KBM-7 (cell line): ENCODE data around the gene HHAT.
"Not testable (repeated sequence)": the region's sequence is repeated elsewhere in the genome, so short reads cannot be mapped to it uniquely, and the experiment has no call there.

ENCODE experiments used
- DNase-seq: peaks from one replicate; pipeline ENCODE4 v3.0.0-alpha.2; 2015
- in situ Hi-C: fragments of 300-500 bp; cut with MboI; formaldehyde crosslinking; loops from 2 replicates; pipeline ENCODE4 v1.14.3; 2020; ENCODE audit warnings: low sequenced_read_pairs, low pct_unique_long_range_greater_than_20kb, mixed read lengths

The HHAT gene

DNA sequence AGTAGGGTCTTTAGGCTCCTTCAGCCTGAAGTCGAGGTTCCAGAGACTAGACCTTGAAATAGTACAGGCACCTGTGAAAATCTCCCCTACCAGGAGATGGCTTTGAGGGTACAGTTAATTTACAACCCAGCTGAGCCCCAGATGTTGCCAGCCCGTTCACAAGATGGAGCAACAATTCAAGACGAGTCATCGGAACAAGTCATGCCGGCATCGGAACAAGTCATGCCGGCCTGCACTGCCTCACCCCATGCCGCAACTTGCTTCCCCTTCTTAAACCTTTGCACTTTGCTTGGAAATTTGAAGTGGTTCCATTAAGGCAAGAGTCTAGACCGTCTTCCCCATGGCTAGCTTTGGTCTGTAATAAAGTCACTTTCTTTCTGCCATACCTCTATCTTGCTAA, 16.0 kb downstream of the HHAT start:
- in situ Hi-C loops: no loop called here
- no peak for DNase-seq

DNA sequence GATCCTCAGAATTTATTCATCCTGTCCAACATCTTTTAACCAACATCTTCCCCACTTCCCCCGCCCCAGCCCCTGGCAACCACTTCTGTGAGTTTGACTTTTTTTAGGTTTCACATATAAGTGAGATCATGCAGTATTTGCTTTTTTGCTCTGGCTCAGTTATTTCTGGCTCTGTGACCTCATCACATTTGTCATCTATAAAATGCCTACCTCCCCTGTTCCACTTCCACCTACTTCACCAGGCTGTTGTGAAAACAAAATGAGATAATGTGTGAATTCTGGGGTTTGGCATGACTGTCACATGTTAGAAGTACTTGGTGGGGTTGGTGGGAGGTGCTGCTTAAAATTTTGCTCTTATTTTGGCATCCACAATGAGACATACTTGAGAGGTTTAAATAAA, 18.4 kb downstream of the HHAT start:
- in situ Hi-C loops: no loop called here
- no peak for DNase-seq

DNA sequence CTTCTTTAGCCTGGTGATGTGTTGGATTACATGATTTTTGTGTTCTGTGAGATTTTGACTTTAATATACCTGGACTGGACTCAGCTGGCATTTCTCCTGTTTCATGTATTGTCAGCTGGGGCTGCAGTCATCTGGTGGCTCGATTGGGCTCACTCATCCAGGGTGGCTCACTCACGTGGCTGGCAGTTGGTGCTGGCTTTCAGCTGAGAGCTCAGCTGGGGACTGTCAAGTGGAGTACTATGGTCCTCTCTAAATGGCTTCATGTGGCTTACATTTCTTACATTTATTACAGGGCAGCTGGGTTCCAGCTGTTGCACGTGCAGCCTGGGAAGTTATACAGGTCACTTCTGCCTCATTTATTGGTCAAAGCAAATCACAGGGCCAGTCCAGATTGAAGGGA, 22.8 kb downstream of the HHAT start:
- in situ Hi-C loops: no loop called here
- DNase-seq: no peak

DNA sequence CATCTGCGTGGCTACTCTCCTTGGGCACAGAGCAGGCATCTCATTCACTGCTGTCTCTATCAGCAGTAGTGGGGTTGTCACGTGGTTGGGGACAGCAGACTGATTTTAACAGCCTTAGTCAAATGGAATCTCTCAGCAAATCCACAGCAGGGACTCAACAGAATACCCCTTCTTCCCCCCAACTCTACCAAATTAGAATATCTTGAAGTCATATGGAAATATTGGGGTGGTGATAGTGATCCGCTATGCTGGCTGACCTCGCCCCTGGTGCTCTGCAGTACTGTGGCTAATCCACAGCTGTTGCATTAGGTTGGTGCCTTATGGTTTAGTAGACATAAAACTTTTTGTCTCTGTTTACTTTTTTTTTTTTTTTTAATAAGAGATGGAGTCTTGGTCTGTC, 23.9 kb downstream of the HHAT start:
- no peak for DNase-seq
- in situ Hi-C loops: no loop called here

DNA sequence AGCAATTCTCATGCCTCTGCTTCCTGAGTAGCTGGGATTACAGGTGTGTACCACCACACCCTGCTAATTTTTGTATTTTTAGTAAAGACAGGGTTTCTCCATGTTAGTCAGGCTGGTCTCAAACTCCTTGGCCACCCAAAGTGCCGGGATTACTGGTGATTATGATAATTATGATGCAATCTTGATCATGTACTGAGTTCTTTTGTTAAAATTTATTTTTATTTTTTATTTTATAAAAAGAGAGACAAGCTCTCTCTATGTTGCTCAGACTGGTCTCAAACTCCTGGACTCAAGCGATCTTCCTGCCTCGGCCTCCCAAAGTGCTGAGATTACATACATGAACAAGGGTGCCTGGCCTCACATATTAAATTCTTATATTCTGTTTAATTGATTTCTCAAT, 25.6 kb downstream of the HHAT start:
- in situ Hi-C loops: not testable (repeated sequence)

DNA sequence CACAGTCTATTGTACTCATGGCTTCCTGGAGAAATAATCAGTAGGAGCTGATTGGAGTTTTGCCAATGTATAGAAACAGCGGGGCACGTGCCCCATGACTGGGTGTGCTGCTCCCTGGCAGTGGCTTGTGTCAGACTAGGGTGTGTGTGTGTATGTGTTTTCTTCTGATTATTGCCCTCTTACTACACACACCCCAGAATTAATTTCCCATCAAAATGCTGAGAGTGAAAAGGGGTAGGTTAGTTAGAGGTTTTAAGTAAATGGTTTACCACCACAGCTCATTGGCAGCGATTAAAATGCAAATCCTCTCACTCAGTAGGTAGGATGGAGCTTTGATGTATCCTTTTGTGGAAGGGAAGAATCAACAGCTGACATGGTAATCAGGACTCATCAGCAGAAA, 29.9 kb downstream of the HHAT start:
- DNase-seq: no peak

More for the DNA sequence above, 25.6 kb downstream of the HHAT start:
- DNase-seq: not testable (repeated sequence)

DNA sequence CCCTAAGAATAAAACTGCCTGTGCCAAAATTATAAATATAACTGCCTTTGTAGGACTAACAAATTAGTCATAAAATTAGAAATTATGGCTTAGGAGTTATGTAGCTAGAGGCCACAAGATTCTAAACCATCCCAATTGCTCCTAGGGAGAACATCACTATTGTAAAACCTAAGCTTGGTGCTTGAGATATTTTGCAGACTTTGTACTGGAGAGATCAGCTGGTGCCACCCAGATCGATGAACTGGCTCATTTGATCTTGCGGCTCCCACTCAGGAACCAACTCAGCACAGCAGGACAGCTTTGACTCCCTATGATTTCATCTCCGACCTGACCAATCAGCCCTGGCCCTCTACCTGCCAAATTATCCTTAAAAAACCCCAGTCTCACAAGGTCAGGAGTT, 30.6 kb downstream of the HHAT start:
- no peak for DNase-seq
- in situ Hi-C loops: no loop called here

More for the DNA sequence above, 29.9 kb downstream of the HHAT start:
- in situ Hi-C loops: no loop called here

DNA sequence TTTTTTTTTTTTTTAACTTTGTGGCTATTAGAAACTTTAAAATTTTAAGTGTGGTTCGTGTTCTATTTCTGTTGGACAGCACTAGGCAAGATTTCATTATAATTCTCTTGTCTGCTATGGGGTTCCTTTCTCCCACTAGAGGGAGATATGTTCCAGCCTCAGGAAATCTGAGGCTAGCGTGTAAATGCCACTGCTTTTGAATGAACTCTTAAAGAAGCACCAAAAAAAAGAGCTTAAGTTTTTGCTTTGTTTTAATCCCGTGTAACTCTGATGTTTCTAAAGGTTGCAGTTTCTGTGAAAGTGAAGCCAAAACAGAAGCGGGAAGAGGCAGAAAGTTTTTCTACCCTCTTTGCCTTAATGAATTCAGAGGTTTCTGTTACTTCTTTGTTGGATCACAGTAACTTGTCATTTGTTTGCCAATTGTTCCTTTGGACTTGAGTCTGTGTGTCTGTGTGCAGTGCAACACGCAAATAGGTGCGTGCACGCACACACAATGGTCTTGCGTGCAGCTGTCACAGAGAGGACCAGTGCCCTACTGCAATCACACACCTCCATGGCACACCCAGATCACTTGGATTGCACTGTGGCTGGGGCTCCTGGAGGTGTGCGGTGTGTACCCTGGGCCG, 32.3 kb downstream of the HHAT start:
- in situ Hi-C loops: no loop called here
- DNase-seq: peak; percentile 39

DNA sequence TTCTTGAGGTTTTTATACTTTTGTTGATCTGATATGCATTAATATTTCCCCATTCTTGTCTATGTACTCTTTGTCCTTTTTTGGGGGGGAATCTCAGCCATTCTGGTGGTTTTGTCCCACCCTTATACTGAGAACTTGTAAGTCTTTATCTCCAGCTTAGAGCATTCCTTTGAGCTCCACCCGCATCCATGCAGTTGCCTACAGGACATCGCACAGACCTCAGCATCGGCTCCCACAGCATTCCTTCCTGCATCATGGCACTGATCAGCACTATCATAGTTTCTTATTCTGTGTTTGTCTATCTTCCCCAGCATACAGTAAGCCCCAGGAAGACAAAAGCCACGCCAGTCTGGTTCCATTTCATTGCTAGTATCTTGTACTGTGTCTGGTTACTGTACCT, 33.0 kb downstream of the HHAT start:
- DNase-seq: no peak
- in situ Hi-C loops: no loop called here

DNA sequence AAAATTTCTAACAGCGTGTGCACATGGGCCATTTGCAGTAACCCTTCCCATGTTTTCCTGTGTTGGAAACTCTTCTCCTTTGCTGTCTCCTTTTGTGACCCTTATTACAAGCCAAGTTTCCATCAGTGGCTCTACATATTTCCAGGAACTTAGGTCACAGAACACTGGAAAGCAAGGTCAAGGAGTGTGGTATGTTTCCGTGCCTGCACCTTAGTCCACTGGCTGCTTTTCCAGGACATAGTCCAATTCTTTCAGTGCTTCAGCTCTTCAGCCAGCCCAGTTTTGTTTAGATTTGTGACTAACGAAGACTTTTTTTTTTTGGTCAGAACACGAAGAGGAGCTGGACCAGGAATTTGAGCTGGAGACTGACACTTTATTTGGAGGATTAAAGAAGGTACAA, 33.8 kb downstream of the HHAT start:
- in situ Hi-C loops: no loop called here
- DNase-seq: no peak

DNA sequence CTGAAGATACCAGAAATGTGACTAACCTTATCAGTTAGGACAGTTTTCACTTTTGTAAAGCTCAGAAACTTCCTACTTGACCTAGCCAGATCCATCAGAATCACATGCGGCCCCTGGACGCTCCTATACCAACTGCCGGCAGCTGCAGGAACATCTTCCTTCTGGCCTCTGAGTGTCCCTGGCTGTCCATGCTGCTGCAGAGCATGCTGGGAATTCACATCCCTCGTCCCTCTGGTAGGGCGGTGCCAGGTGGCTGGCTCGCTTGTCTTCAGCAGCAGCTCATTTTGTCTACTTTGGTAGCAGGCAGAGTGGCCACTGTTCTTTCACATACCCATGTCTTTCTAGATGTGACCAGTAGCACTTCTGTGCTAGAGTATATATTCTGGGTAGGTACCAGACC, 34.4 kb downstream of the HHAT start:
- no peak for DNase-seq
- in situ Hi-C loops: no loop called here

DNA sequence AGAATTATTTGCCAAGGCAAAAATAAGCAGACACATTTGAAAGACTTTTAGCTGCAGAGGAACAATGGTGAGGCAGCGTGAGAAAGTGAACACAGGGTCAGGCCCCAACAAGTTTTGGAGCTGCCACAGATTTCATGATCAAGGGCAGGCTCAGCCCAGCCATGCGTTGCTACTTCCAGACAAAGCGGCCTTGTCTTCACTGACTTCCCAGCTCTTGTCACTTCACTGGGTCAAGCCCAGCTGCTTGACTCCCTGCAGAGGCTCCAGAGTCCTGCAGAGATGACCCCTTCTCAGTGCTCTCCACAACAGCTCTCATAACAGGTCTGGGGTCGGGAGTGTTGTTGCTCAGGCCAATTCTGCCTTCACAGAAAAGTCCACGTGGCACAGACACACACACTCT, 35.8 kb downstream of the HHAT start:
- DNase-seq: no peak
- in situ Hi-C loops: no loop called here

DNA sequence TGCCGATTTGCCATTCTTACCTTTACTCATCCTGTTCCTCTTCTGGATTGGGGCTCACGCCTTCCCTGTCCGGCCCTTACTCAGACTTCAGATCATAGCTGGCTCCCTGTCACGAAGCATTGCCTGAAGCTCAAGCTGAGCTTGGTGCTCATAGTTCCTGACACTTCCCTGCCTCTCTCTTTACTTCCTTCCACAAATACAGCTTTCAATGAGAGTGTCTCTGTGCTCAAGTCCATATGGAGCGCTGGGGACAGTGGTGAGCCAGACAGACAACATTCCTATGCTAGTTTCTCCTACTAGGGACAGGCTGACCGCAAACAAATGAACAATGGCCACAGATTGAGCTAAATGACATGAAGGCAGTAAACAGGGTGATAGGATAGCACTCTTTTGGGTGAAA, 38.1 kb downstream of the HHAT start:
- in situ Hi-C loops: no loop called here

DNA sequence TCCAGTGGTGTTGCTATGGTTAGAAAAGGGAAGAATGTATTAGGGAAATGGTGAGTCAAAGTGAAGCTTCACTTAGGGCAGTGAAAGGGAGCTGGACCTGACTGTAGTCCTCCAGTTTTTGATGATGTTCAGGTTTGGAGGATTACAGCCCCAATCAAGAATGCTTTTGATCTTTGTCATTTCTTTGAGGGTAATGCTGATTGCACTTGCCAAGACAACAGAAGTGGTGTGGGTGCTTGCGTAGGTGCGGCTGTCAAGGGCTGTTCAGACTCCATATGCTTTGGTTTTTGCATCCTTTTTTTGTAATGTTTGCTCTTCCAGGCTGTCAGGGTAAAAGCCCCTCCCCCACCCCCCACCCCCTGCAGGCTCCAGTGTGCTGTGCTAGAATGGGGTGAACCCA, 38.9 kb downstream of the HHAT start:
- no peak for DNase-seq
- in situ Hi-C loops: no loop called here

More for the DNA sequence above, 38.1 kb downstream of the HHAT start:
- DNase-seq: no peak

DNA sequence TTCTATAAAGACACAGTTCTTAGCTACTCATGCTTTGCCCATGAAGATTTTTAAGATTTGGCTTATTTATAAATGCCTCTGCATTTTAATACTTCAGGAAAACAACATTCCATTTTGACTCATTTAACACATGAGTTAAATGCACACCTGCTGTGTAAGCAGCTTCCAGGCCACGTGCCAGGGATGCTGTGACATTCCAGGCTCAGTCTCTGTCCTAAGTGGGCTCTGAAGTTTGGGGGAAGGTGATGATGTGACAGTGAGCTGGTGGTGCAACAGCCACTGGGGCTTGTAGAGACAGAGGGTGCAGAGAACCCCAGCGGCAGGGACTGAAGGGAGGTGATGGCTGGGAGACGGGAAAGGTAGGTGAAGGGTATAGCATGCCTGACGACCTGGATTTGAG, 40.7 kb downstream of the HHAT start:
- in situ Hi-C loops: no loop called here
- DNase-seq: no peak

DNA sequence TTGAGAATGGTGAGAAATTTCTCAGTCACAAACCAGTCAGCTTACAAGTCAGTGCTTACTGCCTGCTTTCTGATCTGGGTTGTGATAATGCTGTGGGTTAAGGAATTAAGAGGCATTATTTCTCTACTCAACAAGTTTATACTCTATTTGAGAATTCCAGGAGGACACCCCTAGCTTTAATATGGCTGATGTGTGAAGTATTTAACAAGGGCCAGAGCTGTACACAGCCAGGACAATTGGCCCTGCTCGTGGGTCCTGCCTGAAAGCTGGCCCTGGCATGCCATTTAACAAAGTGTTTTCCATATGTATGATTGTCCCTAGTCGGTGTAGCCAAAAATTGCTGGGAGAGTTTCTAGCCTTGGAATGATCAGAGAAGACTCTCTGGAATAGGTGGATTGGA, 43.2 kb downstream of the HHAT start:
- no peak for DNase-seq
- in situ Hi-C loops: no loop called here

DNA sequence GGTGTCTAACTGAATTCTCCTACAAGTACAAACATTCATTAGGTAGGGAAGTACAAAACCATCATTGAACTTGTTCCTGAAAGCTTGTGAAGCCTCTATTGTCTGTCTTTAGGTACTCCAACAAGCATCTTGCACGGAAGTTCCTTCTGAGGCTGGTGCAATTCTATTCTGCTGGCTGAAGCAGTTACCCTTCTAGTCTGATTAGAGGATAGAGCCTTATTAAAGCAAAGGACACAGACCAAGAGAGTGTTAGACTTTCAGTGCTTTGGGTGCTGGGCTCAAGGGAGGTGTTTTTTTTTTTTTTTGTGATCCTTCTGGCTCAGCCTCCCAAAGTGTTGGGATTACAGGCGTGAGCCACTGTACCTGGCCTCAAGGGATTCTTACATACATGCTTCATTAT, 43.8 kb downstream of the HHAT start:
- in situ Hi-C loops: no loop called here
- no peak for DNase-seq

DNA sequence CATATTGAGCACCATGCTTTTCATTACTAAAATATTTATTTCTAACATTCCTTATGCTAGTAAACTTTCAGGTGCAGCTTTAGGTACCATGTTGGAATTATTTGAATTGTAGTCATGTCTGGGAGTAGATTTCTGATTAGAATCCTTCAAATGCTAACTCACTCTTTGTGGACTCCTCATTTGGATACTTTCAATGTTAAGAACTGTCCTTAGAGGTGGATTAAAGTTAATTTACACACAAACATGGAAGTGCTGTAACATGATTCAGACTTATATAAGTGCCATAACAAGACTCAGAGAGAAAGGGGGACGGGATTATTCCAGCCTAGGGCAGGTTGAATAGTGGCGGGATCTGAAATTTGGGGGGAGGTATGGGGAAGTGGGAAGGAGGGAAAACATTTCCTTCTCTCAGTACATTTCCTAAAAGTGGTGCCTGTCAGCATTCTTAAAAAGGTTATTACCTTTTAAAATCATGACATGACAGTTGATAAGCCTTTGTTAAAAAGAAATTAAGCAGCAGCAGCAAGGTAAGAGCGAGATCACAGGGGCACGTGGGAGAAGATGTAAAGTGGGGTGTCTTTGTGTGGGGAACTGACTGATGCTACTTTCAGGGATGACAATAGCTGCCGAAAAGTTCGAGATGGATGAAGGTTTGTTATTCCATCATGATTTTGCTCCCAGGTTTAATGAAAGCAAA, 44.4 kb downstream of the HHAT start:
- in situ Hi-C loops: no loop called here
- DNase-seq: no peak

DNA sequence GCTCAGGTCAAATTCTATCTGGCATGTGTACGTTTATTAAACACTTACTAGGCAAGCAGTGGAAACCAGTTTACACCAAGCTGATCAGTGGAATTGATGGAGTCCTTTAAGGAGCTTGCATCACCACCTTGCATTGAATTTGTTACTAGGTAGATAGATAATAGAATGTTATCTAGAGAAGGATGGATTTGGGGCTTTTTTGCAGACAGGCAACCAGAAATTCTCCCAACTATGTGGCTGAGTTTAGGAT, 44.9 kb downstream of the HHAT start:
- in situ Hi-C loops: no loop called here

DNA sequence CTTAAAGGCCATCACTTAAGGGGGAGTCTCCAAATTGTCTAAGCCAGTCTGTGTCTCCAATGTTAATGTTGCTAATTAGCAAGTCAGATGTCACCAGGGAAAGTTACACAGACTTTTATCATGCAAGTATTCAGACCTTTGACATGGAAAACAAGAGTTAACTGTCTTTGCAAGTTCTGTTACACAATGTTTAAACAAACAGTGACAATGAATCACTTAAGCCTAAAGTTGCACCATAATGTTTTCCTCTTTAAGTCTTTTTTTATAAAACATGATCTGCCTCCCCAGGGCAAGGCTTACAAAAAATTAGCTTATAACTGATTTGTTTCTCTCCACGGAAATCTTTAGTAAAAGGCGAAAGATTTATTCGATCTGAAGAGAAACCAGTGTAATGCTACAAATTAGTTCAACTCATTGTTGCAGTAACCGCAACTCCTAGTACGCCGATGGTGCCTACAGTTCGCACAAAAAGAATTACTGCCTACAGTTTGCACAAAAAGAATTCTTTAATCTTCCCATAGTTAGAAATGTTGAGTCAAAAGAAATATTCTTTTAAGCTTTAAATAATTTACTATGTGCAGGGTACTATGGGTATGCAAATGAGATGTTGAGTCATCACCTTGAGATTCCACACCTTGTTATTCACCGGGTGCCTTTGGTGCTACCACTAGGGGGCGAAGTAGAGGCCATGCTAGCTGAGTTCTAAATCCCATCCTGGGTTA, 45.3 kb downstream of the HHAT start:
- DNase-seq: peak; percentile 53
- in situ Hi-C loops: no loop called here

More for the DNA sequence above, 44.9 kb downstream of the HHAT start:
- no peak for DNase-seq

DNA sequence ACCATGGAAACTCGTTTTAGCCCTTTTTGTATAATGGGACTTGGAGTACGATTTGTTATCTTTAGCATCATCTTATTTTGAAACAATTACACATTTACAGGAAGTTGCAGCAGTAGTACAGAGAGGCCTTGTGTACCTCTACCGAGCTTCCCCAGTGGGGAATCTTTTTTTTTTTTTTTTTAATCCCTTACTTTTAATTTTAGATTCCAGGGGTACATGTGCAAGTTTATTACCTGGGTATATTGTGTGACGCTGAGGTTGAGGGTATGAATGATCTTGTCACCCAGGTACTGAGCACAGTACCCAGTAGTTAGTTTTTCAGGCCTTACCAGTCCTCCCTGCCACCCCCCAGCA, 45.9 kb downstream of the HHAT start:
- DNase-seq: no peak
- in situ Hi-C loops: no loop called here
